HCT116 (cell line): Measurements from ENCODE around the gene SRCIN1. TPM values are rescaled to one million over a fixed set of nuclear protein-coding genes. Genes with fewer than 3 reads are reported as not detected.
"Not testable (repeated sequence)": the region's sequence is repeated elsewhere in the genome, so short reads cannot be mapped to it uniquely, and the experiment has no call there.

Experiments used
- ATAC-seq: fragments of 200-7000 bp; cut with Tn5 transposase; 2 replicates; pipeline ENCODE4 v1.9.1; 2020; ENCODE audit warnings: mild to moderate bottlenecking, moderate library complexity
- BruUV-seq: library from RNA; stranded (reverse); fragments of 400-500 nt; replicated peaks from 2 replicates; lab custom pipeline; 2021; lab: Mats Ljungman, UMichigan
- CTCF ChIA-PET: fragments of 300-600 bp; sonication (Branson Sonifier 250); formaldehyde crosslinking; loops from one replicate; lab custom pipeline; 2021; ENCODE audit warnings: antibody characterized with exemption; lab: Charles Lee
- POLR2A ChIA-PET: fragments of 300-600, 350-600 bp; sonication (Branson Sonifier 250); formaldehyde crosslinking; loops from one replicate; lab custom pipeline; 2021; ENCODE audit warnings: antibody characterized with exemption; lab: Charles Lee
- RAD21 ChIA-PET, 2 experiments: fragments of 300-600 bp; sonication (Branson Sonifier 250); formaldehyde crosslinking; loops; one replicate each; lab custom pipeline; 2023; ENCODE audit warnings: low total read pairs in 2 of 2; ENCODE audit not compliant: uncharacterized antibody in 2 of 2, unreplicated experiment in 2 of 2, low non-redundant PET in 1 of 2; lab: Charles Lee
- DNase-seq: peaks from one replicate; pipeline ENCODE4 v3.0.0-alpha.2; 2010; ENCODE audit warnings: low read depth, low spot score
- H2AFZ ChIP-seq: fragments of 200-600 bp; shearing (Covaris generic), sonication (generic); 2 replicates; pipeline ENCODE4 v1.6.1; 2017; ENCODE audit warnings: low read depth, mixed run types, mixed read lengths, antibody characterized with exemption, low read length; ENCODE audit not compliant: poor library complexity, severe bottlenecking
- H3K27ac ChIP-seq: 2 replicates; pipeline ENCODE4 v1.5.1; 2012; ENCODE audit warnings: low read depth, low read length
- H3K27me3 ChIP-seq: fragments of 200-600 bp; sonication (generic); 2 replicates; pipeline ENCODE4 v1.6.1; 2016; ENCODE audit warnings: mixed run types, low read length, mixed read lengths; ENCODE audit not compliant: insufficient read depth
- H3K36me3 ChIP-seq, 2 experiments: fragments of 200-500 bp in 1 of 2; fragments of 200-600 bp in 1 of 2; sonication (Bioruptor generic) in 1 of 2; sonication (generic) in 1 of 2; 2 replicates each; pipeline versions ENCODE4 v1.5.1 to v1.6.1; 2014 to 2016; ENCODE audit warnings: low read length in 2 of 2, inconsistent platforms in 1 of 2, mixed read lengths in 1 of 2, mixed run types in 1 of 2; ENCODE audit not compliant: insufficient read depth in 2 of 2, control insufficient read depth in 1 of 2
- H3K4me1 ChIP-seq, 2 experiments: fragments of 200-600 bp in 1 of 2; sonication (generic) in 1 of 2; 2 replicates each; pipeline versions ENCODE4 v1.5.1 to v1.6.1; 2012 to 2017; ENCODE audit warnings: low read length in 2 of 2, inconsistent platforms in 1 of 2, mild to moderate bottlenecking in 1 of 2, mixed read lengths in 1 of 2, mixed run types in 1 of 2, moderate library complexity in 1 of 2; ENCODE audit not compliant: insufficient read depth in 2 of 2, control insufficient read depth in 1 of 2
- H3K4me2 ChIP-seq: fragments of 200-600 bp; sonication (generic); 2 replicates; pipeline ENCODE4 v1.6.1; 2017; ENCODE audit warnings: mixed run types, low read length, mixed read lengths
- H3K4me3 ChIP-seq, 2 experiments: fragments of 200-600 bp in 1 of 2; sonication (generic) in 1 of 2; replicated peaks in 1 of 2; 2 replicates each; pipeline ENCODE4 v1.5.1; 2011 to 2016; ENCODE audit warnings: low read length in 2 of 2, control low read depth in 1 of 2, low read depth in 1 of 2, mild to moderate bottlenecking in 1 of 2, mixed read lengths in 1 of 2, mixed run types in 1 of 2
- H3K79me2 ChIP-seq: fragments of 200-600 bp; sonication (generic); 2 replicates; pipeline ENCODE4 v1.6.1; 2017; ENCODE audit warnings: mild to moderate bottlenecking, mixed run types, low read length, moderate library complexity, mixed read lengths; ENCODE audit not compliant: insufficient read depth
- H3K9ac ChIP-seq: fragments of 200-600 bp; sonication (generic); 2 replicates; pipeline ENCODE4 v1.6.1; 2016; ENCODE audit warnings: low read length, mixed read lengths
- H3K9me2 ChIP-seq: fragments of 200-600 bp; sonication (generic), shearing (Covaris generic); 2 replicates; pipeline ENCODE4 v1.6.1; 2017; ENCODE audit warnings: mixed run types, mild to moderate bottlenecking, moderate library complexity; ENCODE audit not compliant: insufficient read depth
- H3K9me3 ChIP-seq, 2 experiments: fragments of 200-500 bp in 1 of 2; fragments of 200-600 bp in 1 of 2; sonication (Bioruptor generic) in 1 of 2; sonication (generic) in 1 of 2; 2 replicates each; pipeline ENCODE4 v1.6.1; 2014 to 2017; ENCODE audit warnings: low read length in 2 of 2, mixed read lengths in 2 of 2, inconsistent platforms in 1 of 2, low read depth in 1 of 2, mild to moderate bottlenecking in 1 of 2, mixed run types in 1 of 2, moderate library complexity in 1 of 2; ENCODE audit not compliant: control insufficient read depth in 1 of 2, insufficient read depth in 1 of 2
- H4K20me1 ChIP-seq: fragments of 200-600 bp; sonication (generic), shearing (Covaris generic); 2 replicates; pipeline ENCODE4 v1.6.1; 2017; ENCODE audit warnings: mixed run types, mild to moderate bottlenecking, moderate library complexity; ENCODE audit not compliant: insufficient read depth
- CEBPB ChIP-seq: IDR thresholded peaks from 2 replicates; pipeline ENCODE4 v1.6.1; 2012; ENCODE audit warnings: low read depth
- EGR1 ChIP-seq: IDR thresholded peaks from 2 replicates; pipeline ENCODE4 v1.6.1; 2012; ENCODE audit warnings: low read depth
- ELF1 ChIP-seq: IDR thresholded peaks from 2 replicates; pipeline ENCODE4 v1.6.1; 2012; ENCODE audit warnings: low read depth, borderline replicate concordance
- POLR2A ChIP-seq: IDR thresholded peaks from 2 replicates; pipeline ENCODE4 v1.7.0; 2011; ENCODE audit warnings: borderline replicate concordance; ENCODE audit not compliant: insufficient read depth, insufficient read length; ENCODE audit errors: extremely low read depth
- POLR2AphosphoS5 ChIP-seq: IDR thresholded peaks from 2 replicates; pipeline ENCODE4 v1.6.1; 2011; ENCODE audit warnings: mild to moderate bottlenecking, low read depth, low read length, moderate library complexity
- RAD21 ChIP-seq: IDR thresholded peaks from 2 replicates; pipeline ENCODE4 v1.6.1; 2012; ENCODE audit warnings: low read depth, mild to moderate bottlenecking
- SP1 ChIP-seq: IDR thresholded peaks from 2 replicates; pipeline ENCODE4 v1.6.1; 2012; ENCODE audit warnings: low read depth
- SRF ChIP-seq: IDR thresholded peaks from 2 replicates; pipeline ENCODE4 v1.6.1; 2012; ENCODE audit warnings: low read depth
- TCF7L2 ChIP-seq: IDR thresholded peaks from 2 replicates; pipeline ENCODE4 v1.7.0; 2011; ENCODE audit warnings: borderline replicate concordance, inconsistent platforms; ENCODE audit not compliant: insufficient read depth, insufficient read length; ENCODE audit errors: extremely low read depth
- YY1 ChIP-seq: IDR thresholded peaks from 2 replicates; pipeline ENCODE4 v1.6.1; 2011; ENCODE audit warnings: low read length, low read depth, moderate library complexity, mild to moderate bottlenecking; ENCODE audit not compliant: insufficient replicate concordance; ENCODE audit errors: extremely low read depth
- ZNF274 ChIP-seq: fragments of 200-500 bp; sonication (Bioruptor generic); IDR thresholded peaks from 2 replicates; pipeline ENCODE4 v1.6.1; 2014; ENCODE audit warnings: mild to moderate bottlenecking, low read depth, low read length, inconsistent platforms
- intact Hi-C: fragments of 100-400 bp; cut with micrococcal nuclease; formaldehyde crosslinking; loops from 2 replicates; pipeline ENCODE4 v1.10.0; 2022
- total RNA-seq: library from RNA; stranded (reverse); gene quantifications from one replicate; pipeline ENCODE4 v1.2.1, GENCODE V29; 2021; ENCODE audit not compliant: unreplicated experiment
- TF ChIP-seq, protein P1 (sequence below): IDR thresholded peaks from 2 replicates; pipeline ENCODE4 v1.6.1; 2012; ENCODE audit warnings: low read depth

Gene SRCIN1
- total RNA-seq, 1 experiment from 2014 or later: 10.5 TPM

- Histone ChIP-seq H3K9ac (no peak overlapping the region), H3K27me3 (no peaks in the 10 kb centered on the region; the same call in 1 of the 2 replicates), H2AFZ (no peak overlapping the region), H4K20me1 (no peaks in the 10 kb centered on the region), H3K9me2 (no peaks in the 10 kb centered on the region), H3K36me3 (no peaks in the 10 kb centered on the region), H3K4me3 (no peak overlapping the region), H3K4me2 (no peak overlapping the region), H3K4me1 (no peaks in the 10 kb centered on the region; a peak in 1 of 4 replicates), H3K27ac (no peak overlapping the region), H3K79me2 (no peaks in the 10 kb centered on the region), H3K9me3 (no peaks in the 10 kb centered on the region)
- RAD21 ChIA-PET: no interaction called here
- no TSS peak for BruUV-seq
- TF ChIP-seq ELF1: no peak
- no peak for TF ChIP-seq TCF7L2
- no peak for TF ChIP-seq RAD21
- TF ChIP-seq EGR1: no peak
- no peak for TF ChIP-seq CEBPB
- no peak for TF ChIP-seq POLR2AphosphoS5
- TF ChIP-seq POLR2A: no peak
- TF ChIP-seq SRF: no peak
- TF ChIP-seq, protein P1, sequence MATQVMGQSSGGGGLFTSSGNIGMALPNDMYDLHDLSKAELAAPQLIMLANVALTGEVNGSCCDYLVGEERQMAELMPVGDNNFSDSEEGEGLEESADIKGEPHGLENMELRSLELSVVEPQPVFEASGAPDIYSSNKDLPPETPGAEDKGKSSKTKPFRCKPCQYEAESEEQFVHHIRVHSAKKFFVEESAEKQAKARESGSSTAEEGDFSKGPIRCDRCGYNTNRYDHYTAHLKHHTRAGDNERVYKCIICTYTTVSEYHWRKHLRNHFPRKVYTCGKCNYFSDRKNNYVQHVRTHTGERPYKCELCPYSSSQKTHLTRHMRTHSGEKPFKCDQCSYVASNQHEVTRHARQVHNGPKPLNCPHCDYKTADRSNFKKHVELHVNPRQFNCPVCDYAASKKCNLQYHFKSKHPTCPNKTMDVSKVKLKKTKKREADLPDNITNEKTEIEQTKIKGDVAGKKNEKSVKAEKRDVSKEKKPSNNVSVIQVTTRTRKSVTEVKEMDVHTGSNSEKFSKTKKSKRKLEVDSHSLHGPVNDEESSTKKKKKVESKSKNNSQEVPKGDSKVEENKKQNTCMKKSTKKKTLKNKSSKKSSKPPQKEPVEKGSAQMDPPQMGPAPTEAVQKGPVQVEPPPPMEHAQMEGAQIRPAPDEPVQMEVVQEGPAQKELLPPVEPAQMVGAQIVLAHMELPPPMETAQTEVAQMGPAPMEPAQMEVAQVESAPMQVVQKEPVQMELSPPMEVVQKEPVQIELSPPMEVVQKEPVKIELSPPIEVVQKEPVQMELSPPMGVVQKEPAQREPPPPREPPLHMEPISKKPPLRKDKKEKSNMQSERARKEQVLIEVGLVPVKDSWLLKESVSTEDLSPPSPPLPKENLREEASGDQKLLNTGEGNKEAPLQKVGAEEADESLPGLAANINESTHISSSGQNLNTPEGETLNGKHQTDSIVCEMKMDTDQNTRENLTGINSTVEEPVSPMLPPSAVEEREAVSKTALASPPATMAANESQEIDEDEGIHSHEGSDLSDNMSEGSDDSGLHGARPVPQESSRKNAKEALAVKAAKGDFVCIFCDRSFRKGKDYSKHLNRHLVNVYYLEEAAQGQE: no peak
- no peak for TF ChIP-seq ZNF274
- no peak for TF ChIP-seq SP1
- no peak for TF ChIP-seq YY1
- no peak for ATAC-seq
- POLR2A ChIA-PET: no interaction called here
- intact Hi-C loops: no loop called here
- CTCF ChIA-PET: interaction anchor here (1.6 kb wide), 1 partner anchor 10 kb away, joined by 8 read pairs; no protein-coding TSS in a partner anchor
- DNase-seq: no peak
Measured at GRCh38 chr17:38653230-38653629, 47.5 kb upstream of the SRCIN1 start.

- H3K4me3 ChIP-seq, H3K36me3 ChIP-seq, intact Hi-C loops, H3K27ac ChIP-seq, RAD21 ChIA-PET, ATAC-seq, H3K9me3 ChIP-seq, H3K79me2 ChIP-seq, H3K9ac ChIP-seq, H4K20me1 ChIP-seq, H3K27me3 ChIP-seq, POLR2A ChIA-PET, DNase-seq, H3K9me2 ChIP-seq, H3K4me1 ChIP-seq, H3K4me2 ChIP-seq, H2AFZ ChIP-seq, BruUV-seq: not testable (repeated sequence)
- CTCF ChIA-PET: interaction anchor here (1.1 to 2.0 kb wide), 3 partner anchors 12 to 93 kb away, joined by 4 to 9 read pairs (median 4); no protein-coding TSS in a partner anchor
Measured at GRCh38 chr17:38650653-38651173, 45.0 kb upstream of the SRCIN1 start.
